SK-N-SH (cell line): ENCODE results near the gene LDB2.

Experiments used
- EP300 ChIP-seq, 2 experiments: IDR thresholded peaks; 2 replicates each; pipeline versions ENCODE4 v1.4.0 to v1.6.1; 2012; ENCODE audit warnings: borderline replicate concordance in 1 of 2, low read depth in 1 of 2, low read length in 1 of 2
- TF ChIP-seq, protein P1 (sequence below): fragments of 200-600 bp; sonication (generic); IDR thresholded peaks from 2 replicates; pipeline ENCODE4 v1.6.1; 2017; ENCODE audit warnings: antibody characterized with exemption, mild to moderate bottlenecking, moderate library complexity
- TF ChIP-seq, protein P2 (sequence below): IDR thresholded peaks from 2 replicates; pipeline ENCODE4 v1.4.0; 2012; ENCODE audit warnings: low read depth

DNA sequence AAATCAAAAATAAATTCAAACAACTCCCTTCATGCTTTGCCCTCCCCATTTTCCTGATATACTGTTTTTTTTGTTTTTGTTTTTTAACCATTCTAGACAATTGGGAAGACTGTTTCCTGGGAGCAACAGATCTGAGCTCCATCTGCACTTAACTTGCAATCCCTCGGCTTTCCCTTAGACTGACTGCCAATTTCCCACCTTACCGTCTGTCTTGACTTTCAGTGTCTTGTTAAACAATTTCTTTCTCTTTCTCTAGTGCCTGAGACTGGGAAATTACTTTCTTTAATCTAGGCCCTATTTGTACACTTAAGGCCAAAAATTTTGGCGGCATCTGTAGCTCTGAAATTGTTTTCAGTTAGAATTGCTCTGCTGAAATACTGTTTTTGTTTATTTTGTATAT is 326.3 kb downstream of the LDB2 start:
- TF ChIP-seq, protein P1, sequence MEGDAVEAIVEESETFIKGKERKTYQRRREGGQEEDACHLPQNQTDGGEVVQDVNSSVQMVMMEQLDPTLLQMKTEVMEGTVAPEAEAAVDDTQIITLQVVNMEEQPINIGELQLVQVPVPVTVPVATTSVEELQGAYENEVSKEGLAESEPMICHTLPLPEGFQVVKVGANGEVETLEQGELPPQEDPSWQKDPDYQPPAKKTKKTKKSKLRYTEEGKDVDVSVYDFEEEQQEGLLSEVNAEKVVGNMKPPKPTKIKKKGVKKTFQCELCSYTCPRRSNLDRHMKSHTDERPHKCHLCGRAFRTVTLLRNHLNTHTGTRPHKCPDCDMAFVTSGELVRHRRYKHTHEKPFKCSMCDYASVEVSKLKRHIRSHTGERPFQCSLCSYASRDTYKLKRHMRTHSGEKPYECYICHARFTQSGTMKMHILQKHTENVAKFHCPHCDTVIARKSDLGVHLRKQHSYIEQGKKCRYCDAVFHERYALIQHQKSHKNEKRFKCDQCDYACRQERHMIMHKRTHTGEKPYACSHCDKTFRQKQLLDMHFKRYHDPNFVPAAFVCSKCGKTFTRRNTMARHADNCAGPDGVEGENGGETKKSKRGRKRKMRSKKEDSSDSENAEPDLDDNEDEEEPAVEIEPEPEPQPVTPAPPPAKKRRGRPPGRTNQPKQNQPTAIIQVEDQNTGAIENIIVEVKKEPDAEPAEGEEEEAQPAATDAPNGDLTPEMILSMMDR: no peak
- TF ChIP-seq, protein P2, sequence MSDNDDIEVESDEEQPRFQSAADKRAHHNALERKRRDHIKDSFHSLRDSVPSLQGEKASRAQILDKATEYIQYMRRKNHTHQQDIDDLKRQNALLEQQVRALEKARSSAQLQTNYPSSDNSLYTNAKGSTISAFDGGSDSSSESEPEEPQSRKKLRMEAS: no peak
- no peak for TF ChIP-seq EP300 (IDR thresholded peaks at IDR 0.05; ENCODE audit: borderline replicate concordance in 1 of 2, low read depth in 1 of 2, low read length in 1 of 2)
